Ishikawa (cell line): ENCODE results near the gene YARS1.

Experiments used
- CEBPB ChIP-seq: IDR thresholded peaks from 2 replicates; pipeline ENCODE4 v1.6.1; 2012
- CREB1 ChIP-seq: IDR thresholded peaks from 2 replicates; pipeline ENCODE4 v1.6.1; 2012; ENCODE audit warnings: low read depth
- EGR1 ChIP-seq: IDR thresholded peaks from 2 replicates; pipeline ENCODE4 v1.6.1; 2012
- EP300 ChIP-seq: IDR thresholded peaks from 2 replicates; pipeline ENCODE4 v1.6.1; 2012; ENCODE audit warnings: borderline replicate concordance
- FOXM1 ChIP-seq: IDR thresholded peaks from 2 replicates; pipeline ENCODE4 v1.6.1; 2012; ENCODE audit warnings: low read depth, borderline replicate concordance
- NFIC ChIP-seq: IDR thresholded peaks from 2 replicates; pipeline ENCODE4 v1.6.1; 2012
- RAD21 ChIP-seq: IDR thresholded peaks from 2 replicates; pipeline ENCODE4 v1.6.1; 2012; ENCODE audit warnings: low read depth
- TAF1 ChIP-seq: IDR thresholded peaks from 2 replicates; pipeline ENCODE4 v1.6.1; 2012; ENCODE audit warnings: low read depth, mild to moderate bottlenecking
- TCF12 ChIP-seq: IDR thresholded peaks from 2 replicates; pipeline ENCODE4 v1.6.1; 2012; ENCODE audit warnings: low read depth
- TEAD4 ChIP-seq: IDR thresholded peaks from 2 replicates; pipeline ENCODE4 v1.6.1; 2012
- YY1 ChIP-seq: IDR thresholded peaks from 2 replicates; pipeline ENCODE4 v1.6.1; 2012; ENCODE audit warnings: low read depth
- ZBTB7A ChIP-seq: IDR thresholded peaks from 2 replicates; pipeline ENCODE4 v1.6.1; 2012; ENCODE audit warnings: low read depth
- TF ChIP-seq, protein P1 (sequence below): IDR thresholded peaks from 2 replicates; pipeline ENCODE4 v1.6.1; 2012; ENCODE audit warnings: low read depth, mild to moderate bottlenecking
- TF ChIP-seq, protein P2 (sequence below): IDR thresholded peaks from 2 replicates; pipeline ENCODE4 v1.6.1; 2012
- TF ChIP-seq, protein P3 (sequence below): IDR thresholded peaks from 2 replicates; pipeline ENCODE4 v1.6.1; 2012

YARS1 gene

DNA sequence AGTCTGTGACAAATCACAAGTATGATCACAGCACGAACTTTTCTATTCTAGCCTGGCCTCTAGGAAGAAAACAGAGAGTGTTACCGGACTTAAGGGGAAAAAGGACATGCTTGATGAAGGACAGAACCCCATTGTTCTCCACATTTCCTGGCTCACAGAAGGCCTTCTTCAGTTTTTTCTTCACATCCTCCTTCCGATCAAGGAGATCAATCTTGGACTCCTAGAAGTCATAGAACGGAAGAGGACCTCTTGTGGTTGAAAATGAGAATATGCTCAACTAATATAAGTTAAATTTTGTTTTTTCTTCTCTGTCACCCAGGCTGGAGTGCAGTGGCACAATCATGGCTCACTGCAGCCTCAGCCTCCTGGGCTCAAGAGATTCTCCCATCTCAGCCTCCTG, 30.3 kb downstream of the YARS1 start:
- TF ChIP-seq ZBTB7A (no peak), CEBPB (no peak), NFIC (no peak), EGR1 (no peak), TAF1 (no peak), EP300 (no peak), TEAD4 (no peak), TCF12 (no peak), YY1 (no peak), RAD21 (no peak), CREB1 (no peak), FOXM1 (no peak)
- TF ChIP-seq, protein P1, sequence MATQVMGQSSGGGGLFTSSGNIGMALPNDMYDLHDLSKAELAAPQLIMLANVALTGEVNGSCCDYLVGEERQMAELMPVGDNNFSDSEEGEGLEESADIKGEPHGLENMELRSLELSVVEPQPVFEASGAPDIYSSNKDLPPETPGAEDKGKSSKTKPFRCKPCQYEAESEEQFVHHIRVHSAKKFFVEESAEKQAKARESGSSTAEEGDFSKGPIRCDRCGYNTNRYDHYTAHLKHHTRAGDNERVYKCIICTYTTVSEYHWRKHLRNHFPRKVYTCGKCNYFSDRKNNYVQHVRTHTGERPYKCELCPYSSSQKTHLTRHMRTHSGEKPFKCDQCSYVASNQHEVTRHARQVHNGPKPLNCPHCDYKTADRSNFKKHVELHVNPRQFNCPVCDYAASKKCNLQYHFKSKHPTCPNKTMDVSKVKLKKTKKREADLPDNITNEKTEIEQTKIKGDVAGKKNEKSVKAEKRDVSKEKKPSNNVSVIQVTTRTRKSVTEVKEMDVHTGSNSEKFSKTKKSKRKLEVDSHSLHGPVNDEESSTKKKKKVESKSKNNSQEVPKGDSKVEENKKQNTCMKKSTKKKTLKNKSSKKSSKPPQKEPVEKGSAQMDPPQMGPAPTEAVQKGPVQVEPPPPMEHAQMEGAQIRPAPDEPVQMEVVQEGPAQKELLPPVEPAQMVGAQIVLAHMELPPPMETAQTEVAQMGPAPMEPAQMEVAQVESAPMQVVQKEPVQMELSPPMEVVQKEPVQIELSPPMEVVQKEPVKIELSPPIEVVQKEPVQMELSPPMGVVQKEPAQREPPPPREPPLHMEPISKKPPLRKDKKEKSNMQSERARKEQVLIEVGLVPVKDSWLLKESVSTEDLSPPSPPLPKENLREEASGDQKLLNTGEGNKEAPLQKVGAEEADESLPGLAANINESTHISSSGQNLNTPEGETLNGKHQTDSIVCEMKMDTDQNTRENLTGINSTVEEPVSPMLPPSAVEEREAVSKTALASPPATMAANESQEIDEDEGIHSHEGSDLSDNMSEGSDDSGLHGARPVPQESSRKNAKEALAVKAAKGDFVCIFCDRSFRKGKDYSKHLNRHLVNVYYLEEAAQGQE, result no peak
- TF ChIP-seq, protein P2, sequence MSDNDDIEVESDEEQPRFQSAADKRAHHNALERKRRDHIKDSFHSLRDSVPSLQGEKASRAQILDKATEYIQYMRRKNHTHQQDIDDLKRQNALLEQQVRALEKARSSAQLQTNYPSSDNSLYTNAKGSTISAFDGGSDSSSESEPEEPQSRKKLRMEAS, result no peak
- TF ChIP-seq, protein P3, sequence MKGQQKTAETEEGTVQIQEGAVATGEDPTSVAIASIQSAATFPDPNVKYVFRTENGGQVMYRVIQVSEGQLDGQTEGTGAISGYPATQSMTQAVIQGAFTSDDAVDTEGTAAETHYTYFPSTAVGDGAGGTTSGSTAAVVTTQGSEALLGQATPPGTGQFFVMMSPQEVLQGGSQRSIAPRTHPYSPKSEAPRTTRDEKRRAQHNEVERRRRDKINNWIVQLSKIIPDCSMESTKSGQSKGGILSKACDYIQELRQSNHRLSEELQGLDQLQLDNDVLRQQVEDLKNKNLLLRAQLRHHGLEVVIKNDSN, result no peak

DNA sequence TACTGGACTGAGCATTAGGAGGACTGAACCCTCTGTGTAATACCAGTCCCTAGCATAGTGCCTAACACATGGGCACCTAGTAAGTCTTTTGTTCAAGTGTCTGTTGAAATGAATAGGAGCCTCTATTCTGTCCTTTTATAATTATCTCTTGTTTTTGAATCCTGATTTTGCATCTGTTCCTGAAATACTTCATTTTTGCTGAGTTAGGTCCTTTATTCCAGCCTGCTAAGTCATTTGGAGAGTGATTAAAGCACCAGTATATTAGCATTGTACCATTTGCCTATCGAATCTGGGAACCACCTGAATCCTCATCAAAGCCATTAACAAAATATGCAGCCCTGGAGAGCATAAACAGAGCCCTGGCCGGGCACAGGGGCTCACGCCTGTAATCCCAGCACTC, 32.3 kb downstream of the YARS1 start:
- TF ChIP-seq CEBPB (no peak), CREB1 (no peak), NFIC (no peak), RAD21 (no peak), EGR1 (no peak), EP300 (no peak), TCF12 (no peak), ZBTB7A (no peak), TEAD4 (no peak), FOXM1 (no peak), YY1 (no peak), TAF1 (no peak)
- TF ChIP-seq, protein P1, result no peak
- TF ChIP-seq, protein P3, result no peak
- TF ChIP-seq, protein P2, result no peak

DNA sequence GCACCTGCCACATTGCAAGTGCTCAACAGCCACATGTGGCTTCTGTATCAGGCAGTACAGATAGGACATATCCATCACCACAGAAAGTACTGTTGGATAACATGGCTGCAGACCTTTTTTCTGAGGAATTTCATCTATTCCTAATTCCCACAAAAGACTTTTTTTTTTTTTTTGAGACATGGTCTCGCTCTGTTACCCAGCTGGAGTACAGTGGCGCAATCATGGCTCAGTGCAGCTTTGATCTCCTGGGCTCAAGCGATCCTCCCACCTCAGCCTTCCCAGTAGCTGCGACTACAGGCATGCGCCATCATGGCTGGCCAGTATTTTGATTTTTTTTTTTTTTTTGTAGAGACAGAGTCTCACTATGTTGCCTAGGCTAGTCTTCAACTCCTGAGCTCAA, 33.3 kb downstream of the YARS1 start:
- TF ChIP-seq YY1 (no peak), RAD21 (no peak), TAF1 (no peak)

DNA sequence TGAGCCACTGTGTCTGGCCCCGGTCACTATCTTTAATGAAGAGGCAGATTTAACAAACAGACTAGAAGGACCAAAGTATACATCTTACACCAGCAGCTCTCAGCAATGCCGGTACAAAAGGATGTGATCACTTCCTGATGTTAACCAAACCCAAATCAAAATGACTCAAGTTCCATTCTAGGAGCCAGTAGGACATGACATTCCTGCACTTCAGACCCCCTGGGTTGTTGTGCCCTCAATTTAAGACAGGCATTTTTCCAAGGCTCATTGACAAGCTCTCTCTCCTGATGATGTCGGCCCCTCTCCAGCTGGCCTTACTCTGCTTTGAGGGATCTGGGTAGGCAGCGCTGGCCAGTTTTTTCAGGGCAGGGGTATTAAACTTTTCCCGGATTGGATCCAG, 35.1 kb downstream of the YARS1 start:
- no peak for TF ChIP-seq RAD21
- TF ChIP-seq TAF1, result no peak
- TF ChIP-seq, protein P2, result no peak
- TF ChIP-seq NFIC, result no peak
- TF ChIP-seq YY1, result no peak
- TF ChIP-seq TEAD4, result no peak
- no peak for TF ChIP-seq ZBTB7A
- no peak for TF ChIP-seq CEBPB
- no peak for TF ChIP-seq TCF12
- no peak for TF ChIP-seq FOXM1
- TF ChIP-seq, protein P1, result no peak
- no peak for TF ChIP-seq EP300
- no peak for TF ChIP-seq EGR1
- TF ChIP-seq, protein P3, result no peak
- TF ChIP-seq CREB1, result no peak
